GM12872 (cell line): ENCODE measurements around the gene MAFF.

ENCODE experiments used
- TF ChIP-seq, protein P1 (sequence below): IDR thresholded peaks from 3 replicates; pipeline ENCODE4 v1.5.1; 2011; ENCODE audit warnings: low read depth, mild to moderate bottlenecking, low read length, moderate library complexity; ENCODE audit not compliant: insufficient read depth

Gene MAFF

DNA sequence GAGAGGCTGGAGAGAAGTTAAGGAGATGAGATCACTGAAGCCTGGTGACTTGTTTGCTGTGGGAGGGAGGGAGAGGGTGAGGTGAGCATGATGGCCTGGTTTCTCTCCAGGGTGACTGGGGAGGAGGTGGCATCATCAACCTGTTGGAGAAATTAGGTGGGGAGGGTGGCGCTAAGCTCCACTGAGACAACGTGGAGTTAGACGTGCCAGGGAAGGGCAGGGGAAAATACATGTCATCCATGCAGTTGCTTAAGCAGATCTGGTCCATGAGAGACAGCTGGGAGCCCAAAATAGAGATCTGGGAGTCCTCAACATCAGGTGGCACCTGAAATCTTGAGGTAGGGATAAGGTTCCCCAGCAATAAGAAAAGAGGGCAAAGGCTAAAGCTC is 9.3 kb upstream of the MAFF start:
- TF ChIP-seq, protein P1, sequence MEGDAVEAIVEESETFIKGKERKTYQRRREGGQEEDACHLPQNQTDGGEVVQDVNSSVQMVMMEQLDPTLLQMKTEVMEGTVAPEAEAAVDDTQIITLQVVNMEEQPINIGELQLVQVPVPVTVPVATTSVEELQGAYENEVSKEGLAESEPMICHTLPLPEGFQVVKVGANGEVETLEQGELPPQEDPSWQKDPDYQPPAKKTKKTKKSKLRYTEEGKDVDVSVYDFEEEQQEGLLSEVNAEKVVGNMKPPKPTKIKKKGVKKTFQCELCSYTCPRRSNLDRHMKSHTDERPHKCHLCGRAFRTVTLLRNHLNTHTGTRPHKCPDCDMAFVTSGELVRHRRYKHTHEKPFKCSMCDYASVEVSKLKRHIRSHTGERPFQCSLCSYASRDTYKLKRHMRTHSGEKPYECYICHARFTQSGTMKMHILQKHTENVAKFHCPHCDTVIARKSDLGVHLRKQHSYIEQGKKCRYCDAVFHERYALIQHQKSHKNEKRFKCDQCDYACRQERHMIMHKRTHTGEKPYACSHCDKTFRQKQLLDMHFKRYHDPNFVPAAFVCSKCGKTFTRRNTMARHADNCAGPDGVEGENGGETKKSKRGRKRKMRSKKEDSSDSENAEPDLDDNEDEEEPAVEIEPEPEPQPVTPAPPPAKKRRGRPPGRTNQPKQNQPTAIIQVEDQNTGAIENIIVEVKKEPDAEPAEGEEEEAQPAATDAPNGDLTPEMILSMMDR = no peak

DNA sequence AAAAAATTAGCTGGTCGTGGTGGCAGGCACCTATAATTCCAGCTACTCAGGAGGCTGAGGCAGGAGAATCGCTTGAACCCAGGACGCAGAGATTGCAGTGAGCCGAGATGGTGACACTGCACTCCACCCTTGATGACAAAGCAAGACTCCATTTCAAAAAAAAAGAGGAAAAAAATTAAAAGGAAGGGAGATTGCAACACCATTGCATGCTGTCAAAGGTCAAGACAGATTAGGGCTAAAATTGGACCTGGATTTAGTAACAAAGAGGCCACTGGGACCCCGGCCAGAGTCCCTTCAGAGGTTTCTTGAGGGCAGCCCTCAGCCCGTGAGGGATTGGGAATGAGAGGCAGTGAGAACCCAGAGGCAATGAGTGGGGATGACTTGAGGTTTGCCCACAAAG is 8.2 kb upstream of the MAFF start:
- TF ChIP-seq, protein P1 = no peak

DNA sequence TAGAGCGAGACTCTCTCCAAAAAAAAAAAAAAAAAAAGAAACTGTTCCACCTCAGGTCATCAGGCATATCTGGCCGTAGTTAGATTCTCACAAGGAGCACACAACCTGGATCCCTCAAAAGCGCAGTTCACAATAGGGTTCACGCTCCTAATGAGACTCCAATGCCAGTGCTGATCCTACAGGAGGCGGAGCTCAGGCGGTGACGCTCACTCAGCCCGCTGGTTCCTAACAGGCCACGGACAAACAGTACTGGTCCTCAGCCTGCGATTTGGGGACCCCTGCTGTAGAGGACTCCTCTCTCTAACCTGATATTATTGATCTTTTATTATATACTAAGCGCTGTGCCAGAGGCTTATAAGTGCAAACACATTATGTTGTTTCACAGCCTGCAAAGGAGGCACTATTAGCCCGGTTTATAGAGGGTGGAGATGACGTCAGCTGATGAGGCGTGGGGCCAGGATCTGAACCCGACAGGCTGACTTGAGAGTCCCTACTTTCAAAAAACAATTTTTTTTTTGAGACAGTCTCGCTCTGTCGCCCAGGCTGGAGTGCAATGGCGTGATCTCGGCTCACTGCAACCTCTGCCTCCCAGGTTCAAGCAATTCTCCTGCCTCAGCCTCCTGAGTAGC is 4.9 kb upstream of the MAFF start:
- TF ChIP-seq, protein P1 = no peak

DNA sequence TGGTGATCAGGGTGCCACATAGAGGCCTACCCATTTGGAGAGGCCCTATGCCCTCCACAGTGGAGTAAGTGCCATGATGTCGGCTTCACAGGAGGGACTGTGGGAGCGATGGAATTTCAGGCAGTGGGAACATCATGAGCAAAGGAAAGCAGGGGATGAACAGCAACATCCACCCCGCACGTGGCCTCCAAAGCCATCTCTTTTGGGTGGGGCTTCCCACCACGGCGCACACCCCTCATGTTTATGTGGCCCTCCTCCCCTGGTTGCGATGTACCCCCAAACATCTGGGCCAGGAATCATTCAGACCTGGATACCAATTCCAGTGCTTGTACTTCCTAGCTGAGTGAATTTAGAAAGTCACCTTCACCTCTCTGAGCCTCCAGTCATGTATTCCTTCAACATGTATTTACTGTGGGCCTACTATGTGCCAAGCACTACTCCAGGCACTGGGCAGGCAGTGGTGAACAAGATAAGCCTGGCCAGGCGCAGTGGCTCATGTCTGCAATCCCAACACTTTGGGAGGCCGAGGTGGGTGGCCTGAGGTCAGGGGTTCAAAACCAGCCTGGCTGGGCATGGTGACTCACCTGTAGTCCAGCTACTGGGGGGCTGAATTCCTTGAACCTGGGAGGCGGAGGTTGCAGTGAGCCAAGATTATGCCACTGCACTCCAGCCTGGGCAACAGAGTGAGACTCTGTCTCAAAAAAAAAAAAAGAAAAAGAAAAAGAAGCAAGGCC is 1.8 kb upstream of the MAFF start:
- TF ChIP-seq, protein P1 = no peak

DNA sequence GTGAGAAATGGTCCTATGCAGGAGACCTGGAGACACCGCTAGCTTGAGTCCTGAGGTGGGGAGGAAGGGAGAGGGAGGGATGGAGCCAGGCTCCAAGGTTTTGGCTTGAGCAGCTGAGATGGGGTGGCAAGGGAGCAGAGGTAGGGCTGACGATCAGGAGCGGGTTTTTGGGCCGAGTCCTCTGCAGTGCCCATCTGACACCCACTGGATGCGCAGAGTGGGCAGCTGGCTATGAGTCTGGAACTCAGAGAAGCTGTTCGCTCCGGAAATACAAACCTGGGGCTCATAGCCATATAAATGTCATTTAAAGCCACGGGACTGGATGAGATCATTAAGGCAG is 453 bp upstream of the MAFF start:
- TF ChIP-seq, protein P1 = no peak

DNA sequence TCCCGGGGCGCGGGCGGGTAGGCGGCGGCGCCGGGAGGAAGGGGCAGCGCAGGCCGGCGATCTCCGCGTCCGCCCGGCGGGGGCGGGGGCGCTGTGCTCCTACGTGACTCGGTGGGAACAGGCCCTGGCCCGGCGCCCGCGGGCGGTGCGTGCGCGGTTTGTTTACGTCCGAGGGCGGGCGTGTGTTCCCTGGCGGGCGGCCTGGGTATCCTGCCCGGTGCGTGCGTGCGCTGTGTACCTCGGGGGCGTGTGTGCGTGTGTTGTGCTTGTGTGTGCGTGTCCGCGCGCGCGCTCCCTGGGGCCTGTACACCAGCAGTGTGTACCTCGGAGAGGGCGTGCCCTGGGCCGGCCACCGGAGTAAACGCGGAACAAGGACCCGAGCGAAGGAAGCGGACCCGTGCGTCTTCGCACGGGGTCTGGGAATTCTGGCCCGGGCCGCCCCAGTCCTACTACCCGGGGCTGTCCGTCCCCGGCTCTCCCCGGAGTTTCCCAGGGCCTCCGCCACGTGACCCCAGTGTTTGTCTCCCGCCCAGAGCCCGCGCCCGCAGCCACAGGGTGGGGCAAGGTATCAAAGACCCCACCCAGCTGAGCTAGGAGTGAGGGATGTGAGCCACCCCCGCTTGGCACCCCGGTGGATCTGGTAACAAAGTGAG is 769 bp downstream of the MAFF start:
- TF ChIP-seq, protein P1 = no peak

DNA sequence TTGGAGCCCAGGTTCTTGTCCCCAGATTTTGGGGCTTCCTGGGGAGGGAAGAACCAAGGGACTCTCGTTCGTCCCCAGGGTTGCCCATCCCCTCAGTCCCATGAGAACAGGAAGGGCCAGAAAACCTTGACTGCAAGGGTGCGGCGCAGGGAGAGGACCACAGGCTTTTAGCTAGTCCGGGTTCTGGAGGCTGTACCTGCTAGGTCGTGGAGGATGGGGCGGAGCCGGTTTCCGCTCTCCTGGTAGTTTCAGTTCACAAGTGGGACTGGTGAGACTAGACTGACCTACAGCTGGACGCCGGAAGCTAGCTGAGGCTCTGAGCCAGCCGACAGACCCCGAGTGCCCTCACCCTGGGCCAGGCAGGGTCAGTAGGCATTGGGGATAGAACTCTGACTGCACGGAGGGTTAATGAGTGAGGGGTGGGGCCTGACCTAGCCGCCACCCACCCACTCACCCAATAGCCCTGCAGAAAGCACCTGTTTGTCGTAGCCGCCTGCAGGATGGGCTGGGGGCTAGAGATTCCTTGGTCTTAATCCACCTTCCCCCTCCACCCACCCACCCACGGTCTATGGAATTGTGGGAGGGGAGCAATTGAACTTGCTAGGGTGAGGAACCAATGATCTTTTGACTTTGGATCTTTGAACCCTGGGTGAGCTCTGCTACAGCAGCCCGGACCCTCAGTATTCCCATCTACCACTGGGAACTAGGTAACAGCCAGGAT is 1.5 kb downstream of the MAFF start:
- TF ChIP-seq, protein P1 = no peak
